Endodermal cell (in vitro differentiated cells): Measurements from ENCODE around the gene MAGOH. TPM values are rescaled to one million over a fixed set of nuclear protein-coding genes. Genes with fewer than 3 reads are reported as not detected.
A peak's percentile ranks its signal among the peaks of the same experiment; 100 is the strongest.

Experiments
- DNase-seq: peaks from one replicate; pipeline ENCODE4 v3.0.0-alpha.2; 2017
- H3K27ac ChIP-seq: 2 replicates; pipeline ENCODE4 v1.5.1; 2013; ENCODE audit warnings: mild to moderate bottlenecking, low read depth, low read length, moderate library complexity
- H3K27me3 ChIP-seq: 2 replicates; pipeline ENCODE4 v1.6.1; 2013; ENCODE audit warnings: mild to moderate bottlenecking, low read length, moderate library complexity; ENCODE audit not compliant: insufficient read depth, control insufficient read depth, poor library complexity, severe bottlenecking
- H3K36me3 ChIP-seq: 2 replicates; pipeline ENCODE4 v1.7.0; 2013; ENCODE audit warnings: mild to moderate bottlenecking, low read length, moderate library complexity; ENCODE audit not compliant: control insufficient read depth, insufficient read depth
- H3K4me1 ChIP-seq: one replicate; pipeline ENCODE4 v1.7.0; 2013; ENCODE audit warnings: low read length; ENCODE audit not compliant: control insufficient read depth, insufficient read depth
- H3K4me3 ChIP-seq: 2 replicates; pipeline ENCODE4 v1.5.1; 2013; ENCODE audit warnings: mild to moderate bottlenecking, low read length, moderate library complexity
- H3K9ac ChIP-seq: 2 replicates; pipeline ENCODE4 v1.6.1; 2013; ENCODE audit warnings: mild to moderate bottlenecking, low read length, moderate library complexity; ENCODE audit not compliant: poor library complexity, severe bottlenecking; ENCODE audit errors: extremely low read depth
- H3K9me3 ChIP-seq: 2 replicates; pipeline ENCODE4 v1.6.1; 2013; ENCODE audit warnings: mild to moderate bottlenecking, low read length, moderate library complexity; ENCODE audit not compliant: control insufficient read depth
- H3K27ac Mint-ChIP-seq: 2 replicates; pipeline ENCODE4 v1.8.0; 2020; ENCODE audit warnings: mixed read lengths
- H3K27me3 Mint-ChIP-seq: 2 replicates; pipeline ENCODE4 v1.8.0; 2021; ENCODE audit warnings: mild to moderate bottlenecking, mixed read lengths; ENCODE audit not compliant: insufficient read depth
- H3K36me3 Mint-ChIP-seq: 2 replicates; pipeline ENCODE4 v1.8.0; 2020; ENCODE audit warnings: low read depth, mixed read lengths
- H3K4me1 Mint-ChIP-seq: 2 replicates; pipeline ENCODE4 v1.8.0; 2020; ENCODE audit warnings: mixed read lengths
- H3K4me3 Mint-ChIP-seq: 2 replicates; pipeline ENCODE4 v1.8.0; 2020; ENCODE audit warnings: mild to moderate bottlenecking, moderate library complexity, mixed read lengths
- H3K9me3 Mint-ChIP-seq: 2 replicates; pipeline ENCODE4 v1.8.0; 2020; ENCODE audit warnings: mild to moderate bottlenecking, mixed read lengths
- CTCF ChIP-seq: fragments of 200-600 bp; sonication (generic); conservative IDR thresholded peaks from 2 replicates; pipeline ENCODE4 v1.5.0; 2021; ENCODE audit warnings: antibody characterized with exemption, mild to moderate bottlenecking
- WGBS, 2 experiments: methylation state at CpG; one replicate each; pipeline versions ENCODE4 v1.1.5 to v1.1.7; 2013; ENCODE audit warnings: missing lambda C conversion rate in 2 of 2, mixed read lengths in 1 of 2; ENCODE audit not compliant: insufficient coverage in 1 of 2, insufficient read length in 1 of 2; 5-methylcytosine and 5-hydroxymethylcytosine counted together
- total RNA-seq, 2 donors: library from RNA; stranded (reverse); fragmentation: NEBNext Ultra II Directional in 1 of 2; extraction: Animal tissue kit (Norgen Biotek cat#: 25700) in 1 of 2; gene quantifications; 2 replicates in 1 of 2; 3 replicates in 1 of 2; pipeline ENCODE4 v1.2.1, GENCODE V29; 2021

MAGOH gene
- total RNA-seq, 2 donors from 2014 or later: 59.1 to 74.7 TPM

DNA sequence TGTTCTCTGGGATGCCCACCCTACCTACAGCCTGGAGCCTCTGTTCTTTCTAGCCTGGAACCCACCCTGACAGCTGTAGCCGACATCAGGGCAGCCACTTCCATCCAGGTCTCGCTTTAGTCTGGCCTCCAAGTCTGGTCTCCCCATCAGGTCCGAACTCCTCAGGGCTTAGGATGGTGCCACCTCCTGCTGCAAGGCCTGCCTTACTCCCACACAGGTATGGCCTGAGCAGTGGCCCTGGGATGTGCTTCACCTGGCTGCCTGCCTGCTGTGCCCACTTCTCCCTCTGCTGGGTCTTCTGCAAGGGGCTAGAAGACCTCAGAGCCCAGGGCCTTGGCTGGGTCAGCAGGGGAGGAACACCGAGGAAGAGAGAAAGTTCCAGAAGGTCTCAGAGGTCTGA is 35.7 kb upstream of the MAGOH start:
- Histone ChIP-seq H3K9ac (no peak overlapping the region), H3K27ac (no peak overlapping the region), H3K4me3 (no peak overlapping the region), H3K4me1 (no peaks in the 10 kb centered on the region), H3K36me3 (peaks cover 32% of the 10 kb centered on the region), H3K27me3 (no peaks in the 10 kb centered on the region), H3K9me3 (no peaks in the 10 kb centered on the region)
- Mint-ChIP-seq H3K27me3 (no peaks in the 10 kb centered on the region), H3K4me1 (no peaks in the 10 kb centered on the region), H3K36me3 (peaks cover 50% of the 10 kb centered on the region), H3K4me3 (no peak overlapping the region), H3K9me3 (no peaks in the 10 kb centered on the region), H3K27ac (no peak overlapping the region)
- WGBS, 2 experiments: 91 to 93% methylated on average over 3 to 4 of the region's 4 CpGs
- DNase-seq: no peak
- TF ChIP-seq CTCF: no peak

DNA sequence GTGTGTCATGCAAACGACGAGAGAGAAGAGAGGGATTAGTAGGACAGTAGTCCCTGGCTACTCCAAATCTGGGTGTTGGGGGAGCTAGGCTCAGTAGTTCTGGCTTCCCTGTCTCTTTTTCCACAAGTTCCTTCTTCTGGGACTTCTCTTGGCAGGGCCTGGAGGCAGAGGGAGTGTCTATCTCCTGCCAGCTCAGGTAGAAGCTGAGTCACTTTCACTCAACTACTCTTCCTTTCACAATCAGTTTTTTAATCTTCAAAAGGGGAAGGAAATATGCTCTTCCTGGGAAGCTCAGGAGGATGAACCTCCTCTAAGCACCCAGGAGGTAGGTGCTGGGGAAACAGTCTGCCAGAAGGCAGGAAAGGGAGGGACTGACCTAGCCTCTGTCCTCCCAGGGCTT is 35.2 kb upstream of the MAGOH start:
- H3K27ac Mint-ChIP-seq: peak overlapping the region; percentile 29
- Histone ChIP-seq H3K4me3 (no peak overlapping the region), H3K9me3 (no peaks in the 10 kb centered on the region), H3K4me1 (no peaks in the 10 kb centered on the region), H3K27me3 (no peaks in the 10 kb centered on the region), H3K27ac (no peak overlapping the region), H3K9ac (no peak overlapping the region), H3K36me3 (peaks cover 37% of the 10 kb centered on the region)
- no peak overlapping the region for H3K4me3 Mint-ChIP-seq
- H3K4me1 Mint-ChIP-seq: no peaks in the 10 kb centered on the region
- 96 to 100% methylated on average over 2 of the region's 2 CpGs for WGBS, 2 experiments
- DNase-seq: no peak
- H3K36me3 Mint-ChIP-seq: peaks cover 53% of the 10 kb centered on the region
- no peaks in the 10 kb centered on the region for H3K27me3 Mint-ChIP-seq
- no peaks in the 10 kb centered on the region for H3K9me3 Mint-ChIP-seq
- no peak for TF ChIP-seq CTCF

DNA sequence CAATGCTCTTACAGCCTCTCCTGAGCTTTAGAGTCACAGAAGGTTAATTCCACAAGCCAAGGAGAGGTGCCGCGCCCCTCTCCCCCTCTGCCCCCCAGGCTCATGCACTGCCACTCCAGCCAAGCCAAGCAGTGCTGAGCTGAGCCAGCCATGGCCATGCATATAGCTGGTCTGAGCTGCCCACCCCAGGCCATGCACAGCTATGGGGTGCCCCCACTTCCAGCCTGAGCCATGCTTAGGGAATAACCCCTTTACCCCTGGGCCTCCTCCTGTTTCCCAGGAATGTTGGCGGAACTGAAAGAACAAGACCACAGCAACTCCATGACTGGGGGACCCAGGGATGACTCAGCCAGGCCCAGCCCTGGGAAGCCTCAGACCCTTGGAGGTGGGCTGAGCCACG is 34.0 kb upstream of the MAGOH start:
- H3K27ac Mint-ChIP-seq: no peak overlapping the region
- 67 to 92% methylated on average over 1 to 4 of the region's 4 CpGs for WGBS, 2 experiments

More for the DNA sequence above, 34.0 kb upstream of the MAGOH start:
- no peak for TF ChIP-seq CTCF
- Histone ChIP-seq H3K9ac (no peak overlapping the region), H3K4me3 (no peak overlapping the region), H3K27me3 (no peaks in the 10 kb centered on the region), H3K4me1 (no peaks in the 10 kb centered on the region), H3K36me3 (peaks cover 33% of the 10 kb centered on the region), H3K9me3 (no peaks in the 10 kb centered on the region), H3K27ac (no peak overlapping the region)
- Mint-ChIP-seq H3K4me1 (no peaks in the 10 kb centered on the region), H3K36me3 (peaks cover 45% of the 10 kb centered on the region), H3K4me3 (no peak overlapping the region), H3K27me3 (no peaks in the 10 kb centered on the region), H3K9me3 (no peaks in the 10 kb centered on the region)
- no peak for DNase-seq
